GOT3 (cell line): ENCODE measurements around the gene CBLB.
"Not testable (repeated sequence)": the region's sequence is repeated elsewhere in the genome, so short reads cannot be mapped to it uniquely, and the experiment has no call there.

Experiments
- DNase-seq: peaks from one replicate; lab custom pipeline; 2025; ENCODE audit warnings: mixed read lengths; lab: John Stamatoyannopoulos, UW

Gene CBLB

DNA sequence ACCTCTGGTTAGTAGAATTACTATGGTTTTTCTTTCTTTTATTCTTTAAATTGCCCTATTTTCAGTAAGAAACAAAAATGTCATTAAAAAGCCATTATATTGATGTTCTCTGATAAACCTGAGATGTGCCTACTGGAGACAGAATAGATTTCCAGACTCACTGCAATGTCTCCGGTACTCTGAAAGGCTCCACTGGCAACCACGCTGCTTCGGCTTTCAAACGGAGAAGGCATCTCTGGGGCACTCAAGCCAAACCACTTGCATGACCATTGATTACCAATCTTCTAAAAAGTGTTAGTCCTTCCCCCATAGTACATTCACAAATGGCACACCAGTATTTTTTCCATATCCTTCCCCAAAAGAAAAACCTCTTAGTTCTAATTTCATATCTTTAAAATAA lies 82.6 kb downstream of the CBLB start:
- no peak for DNase-seq

DNA sequence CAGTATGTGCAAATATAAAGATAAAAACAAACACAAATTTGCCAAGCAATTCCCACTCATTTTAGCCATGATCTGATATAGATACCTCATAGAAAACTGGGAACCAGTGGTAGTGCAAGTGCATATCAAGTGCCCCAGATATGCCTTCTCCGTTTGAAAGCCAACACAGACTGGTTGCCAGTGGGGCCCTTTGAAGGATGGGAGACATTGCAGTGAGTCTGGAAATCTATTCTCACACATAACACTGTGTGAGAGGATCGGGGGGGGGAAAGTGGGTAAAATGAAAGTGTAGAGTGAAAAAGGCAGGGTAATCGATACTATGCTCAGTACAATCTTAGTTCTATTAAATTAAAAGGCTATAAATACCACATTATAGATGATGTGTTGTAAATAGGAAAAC lies 83.0 kb downstream of the CBLB start:
- no peak for DNase-seq

DNA sequence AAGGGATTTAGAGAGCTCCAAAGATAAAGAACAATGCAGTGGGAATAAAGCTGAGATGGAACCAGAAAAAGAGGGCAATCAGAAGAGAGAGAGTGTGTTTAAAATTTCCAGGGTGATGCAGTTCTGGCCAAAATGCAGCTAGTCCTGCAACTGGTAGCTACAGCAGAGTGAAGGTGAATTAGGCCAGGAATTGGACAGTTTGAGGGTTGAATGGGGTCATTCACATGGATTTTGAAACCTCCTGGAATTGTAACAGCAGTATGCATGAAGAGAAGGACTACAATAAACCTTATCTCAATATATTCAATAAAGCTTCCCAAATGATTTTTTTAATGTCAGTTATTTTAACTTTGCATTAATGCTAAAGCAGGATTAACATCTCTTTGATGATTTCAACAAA lies 85.2 kb downstream of the CBLB start:
- no peak for DNase-seq

DNA sequence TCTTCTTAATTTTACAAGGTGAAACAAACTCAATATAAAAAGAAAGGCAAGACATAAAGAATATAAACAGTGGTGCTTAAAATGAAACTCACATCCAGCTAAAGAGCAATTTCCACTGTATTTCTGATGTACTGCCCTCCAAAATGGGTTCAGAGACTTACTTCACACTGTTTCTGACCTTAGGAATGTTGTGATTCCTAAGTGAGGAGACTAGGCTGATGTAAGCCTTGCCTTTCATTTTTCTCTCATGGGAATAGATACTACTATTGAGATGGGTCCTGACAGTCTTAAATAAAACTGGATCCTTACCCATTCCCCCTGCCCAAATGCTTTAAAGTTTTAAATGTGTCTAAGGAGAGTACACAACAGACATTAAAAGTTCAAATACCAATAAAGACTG lies 86.9 kb downstream of the CBLB start:
- no peak for DNase-seq

DNA sequence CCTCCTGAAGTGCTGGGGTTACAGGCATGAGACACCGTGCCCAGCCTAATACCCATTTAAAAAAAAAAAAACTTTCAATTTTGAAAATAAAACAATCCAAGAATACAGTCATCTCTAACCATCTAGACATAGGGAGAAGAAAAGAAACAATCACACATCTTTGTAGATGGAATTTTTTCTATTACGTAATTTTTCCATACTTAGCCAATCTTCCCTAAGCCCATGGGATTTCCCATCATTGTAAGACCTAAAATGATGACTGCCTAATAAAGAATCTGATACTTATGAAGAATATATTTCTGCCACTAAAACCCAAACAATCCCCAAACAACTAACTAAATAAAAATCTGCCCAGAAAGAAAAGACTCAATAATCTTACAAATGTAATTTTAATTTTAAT lies 88.7 kb downstream of the CBLB start:
- no peak for DNase-seq

DNA sequence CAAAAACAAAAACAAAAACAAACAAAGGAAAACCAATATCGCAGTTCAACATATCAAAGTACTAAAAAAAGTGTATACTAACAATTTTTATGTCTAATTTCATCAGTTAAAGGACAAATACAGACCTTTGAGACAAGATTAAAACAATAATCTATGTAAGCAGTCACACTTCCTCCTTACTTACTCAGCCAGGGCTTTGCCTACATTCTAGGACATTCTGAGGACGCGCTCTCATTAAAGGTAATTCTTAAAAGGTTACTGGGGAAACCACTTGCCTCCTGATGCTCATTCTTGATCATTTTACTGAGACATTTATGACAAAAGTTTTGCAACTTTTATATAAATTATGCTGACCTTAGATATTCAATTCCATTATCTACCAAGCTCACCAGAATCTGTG lies 93.4 kb downstream of the CBLB start:
- DNase-seq = no peak

DNA sequence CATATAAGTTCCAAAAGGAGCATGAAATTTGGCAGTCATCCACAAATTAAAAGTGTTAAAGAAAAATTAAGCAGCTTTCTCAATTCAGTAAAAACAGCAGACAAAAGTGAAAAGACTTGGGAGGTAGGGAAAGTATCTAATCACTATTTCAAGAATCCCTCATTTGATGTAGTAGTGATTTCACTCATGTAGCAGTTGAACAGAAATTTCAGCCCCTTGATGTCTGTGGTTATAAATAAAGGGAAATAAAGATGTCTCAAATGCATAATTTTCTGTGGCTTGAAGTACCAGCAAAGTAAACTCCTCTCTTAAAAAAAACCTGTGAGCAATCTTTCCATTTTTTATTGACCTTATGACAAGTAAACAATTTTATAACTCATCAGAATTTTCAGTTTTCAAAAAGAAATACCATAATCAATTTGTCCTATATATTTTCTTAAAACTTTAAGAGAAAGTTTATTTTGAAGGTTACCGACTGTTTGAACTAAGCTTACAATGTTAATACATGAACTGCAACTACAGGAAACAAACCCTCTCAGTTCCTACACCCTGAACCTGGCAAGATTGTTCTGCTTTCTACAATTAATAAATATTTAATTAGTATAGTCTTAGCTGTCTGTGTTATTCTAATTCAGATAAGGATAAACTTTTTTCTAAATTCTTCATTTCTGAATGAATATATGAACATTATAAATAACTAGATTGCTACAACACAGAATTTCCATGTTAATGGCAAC lies 94.2 kb downstream of the CBLB start:
- no peak for DNase-seq

DNA sequence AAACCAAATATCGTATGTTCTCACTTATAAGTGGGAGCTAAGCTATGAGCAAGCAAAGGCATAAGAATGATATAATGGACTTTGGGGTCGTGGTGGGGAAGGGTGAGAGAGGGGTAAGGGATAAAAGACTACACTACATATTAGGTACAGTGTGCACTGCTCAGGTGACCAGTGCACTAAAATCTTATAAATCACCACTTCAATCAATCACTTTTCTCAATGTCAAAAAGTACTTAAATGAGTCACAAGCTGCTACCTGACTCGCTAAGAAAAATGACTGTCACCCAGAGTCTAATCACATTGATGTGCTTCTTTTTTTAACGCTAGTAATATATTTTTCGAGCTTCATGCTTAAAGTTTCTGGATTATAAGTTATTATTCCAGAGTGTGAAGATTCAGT lies 95.5 kb downstream of the CBLB start:
- no peak for DNase-seq

DNA sequence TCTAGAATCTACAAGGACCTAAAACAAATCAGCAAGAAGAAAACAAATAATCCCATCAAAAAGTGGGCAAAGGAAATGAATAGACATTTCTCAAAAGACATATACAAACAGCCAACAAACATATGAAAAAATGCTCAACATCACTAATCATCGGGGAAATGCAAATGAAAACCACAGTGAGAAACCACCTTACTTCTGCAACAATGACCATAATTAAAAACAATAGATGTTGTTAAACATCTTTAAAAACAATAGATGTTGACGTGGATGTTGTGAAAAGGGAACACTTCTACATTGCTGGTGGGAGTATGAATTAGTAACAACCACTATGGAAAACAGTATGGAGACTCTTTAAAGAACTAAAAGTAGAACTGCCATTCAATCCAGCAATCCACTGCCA lies 96.2 kb downstream of the CBLB start:
- DNase-seq = no peak

DNA sequence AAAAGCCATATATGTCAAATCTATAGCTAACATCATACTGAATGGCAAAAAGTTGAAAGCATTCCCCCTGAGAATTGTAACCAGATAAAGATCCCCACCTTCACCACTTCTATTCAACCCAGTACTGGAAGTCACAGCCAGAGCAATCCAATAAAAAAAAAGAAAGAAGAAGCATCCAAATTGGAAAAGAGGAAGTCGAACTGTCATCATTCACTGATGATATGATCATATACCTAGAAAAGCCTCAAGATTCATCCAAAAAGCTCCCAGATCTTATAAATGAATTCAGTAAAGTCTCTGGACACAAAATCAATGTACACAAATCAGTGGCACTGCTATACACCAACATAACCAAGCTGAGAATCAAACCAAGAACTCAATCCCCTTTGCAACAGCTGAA lies 97.4 kb downstream of the CBLB start:
- no peak for DNase-seq

DNA sequence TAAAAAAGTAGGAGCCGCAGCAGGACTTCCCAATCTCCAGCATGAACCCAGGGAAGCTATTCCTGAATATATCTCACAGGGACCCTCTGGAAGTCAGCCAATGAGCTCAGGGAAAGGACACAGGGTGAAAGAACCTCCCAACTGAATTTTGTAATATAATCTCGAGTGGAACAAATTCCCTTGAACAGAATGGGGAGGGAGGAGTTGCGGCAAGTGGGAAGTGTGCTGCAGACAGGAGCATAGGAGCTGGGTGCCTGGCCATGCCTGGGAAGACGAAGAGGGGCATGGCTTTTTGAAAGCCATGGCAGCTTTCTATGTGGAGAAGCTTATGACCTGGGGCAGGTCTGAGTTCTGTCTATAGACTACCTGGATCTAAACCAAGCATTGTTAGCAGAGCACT lies 98.4 kb downstream of the CBLB start:
- no peak for DNase-seq

DNA sequence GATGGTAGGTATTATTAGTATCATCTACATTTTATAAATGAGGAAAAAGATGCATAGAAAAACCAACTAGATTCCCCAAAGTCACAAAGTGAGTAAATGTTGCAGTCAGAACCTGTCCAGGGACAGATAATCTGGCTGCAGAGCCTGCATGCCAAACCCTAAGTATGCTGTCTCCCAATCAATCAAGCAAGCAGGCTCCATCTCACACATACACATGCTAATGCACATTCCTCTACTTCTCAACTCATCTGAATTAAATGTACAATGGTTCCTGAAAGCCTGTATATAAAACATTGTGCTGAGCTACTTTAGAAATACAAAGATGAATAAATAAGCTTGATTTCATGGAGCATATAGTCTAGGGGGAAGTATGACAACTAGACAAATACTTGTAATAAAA lies 101.0 kb downstream of the CBLB start:
- no peak for DNase-seq

DNA sequence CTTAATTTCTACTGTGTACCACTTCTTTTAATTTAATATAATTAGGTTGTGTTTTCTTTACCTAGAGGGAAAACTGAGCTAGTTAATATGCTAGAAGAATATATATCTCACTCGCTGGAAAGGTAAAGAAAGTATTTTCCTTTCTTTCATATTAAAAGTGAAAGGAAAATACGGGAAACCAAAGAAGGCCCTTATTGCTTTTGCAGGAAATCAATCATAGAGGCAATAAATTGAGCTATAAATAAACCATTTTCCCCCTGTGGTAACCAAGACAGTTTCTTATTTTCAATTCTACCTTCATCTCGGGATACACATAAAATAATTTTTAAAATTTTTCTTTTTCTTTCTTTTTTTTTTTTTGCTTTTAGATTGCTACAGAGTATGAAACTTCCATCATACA lies 101.6 kb downstream of the CBLB start:
- DNase-seq = no peak

DNA sequence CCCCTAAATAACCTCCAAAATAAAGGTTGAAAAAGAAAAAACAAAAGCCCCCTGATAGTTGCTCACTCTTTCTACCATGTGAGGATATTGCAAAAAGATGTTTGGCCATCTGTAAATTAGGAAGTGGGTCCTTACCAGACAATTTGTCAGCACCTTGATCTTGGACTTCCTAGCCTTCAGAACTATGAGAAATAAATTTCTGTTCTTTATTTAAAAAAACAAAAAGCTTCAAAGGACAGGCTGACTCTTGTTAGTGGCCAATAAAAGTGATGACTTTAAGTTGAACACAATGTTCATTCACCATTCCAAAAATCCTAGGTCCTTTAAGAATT lies 103.5 kb downstream of the CBLB start:
- DNase-seq = no peak

DNA sequence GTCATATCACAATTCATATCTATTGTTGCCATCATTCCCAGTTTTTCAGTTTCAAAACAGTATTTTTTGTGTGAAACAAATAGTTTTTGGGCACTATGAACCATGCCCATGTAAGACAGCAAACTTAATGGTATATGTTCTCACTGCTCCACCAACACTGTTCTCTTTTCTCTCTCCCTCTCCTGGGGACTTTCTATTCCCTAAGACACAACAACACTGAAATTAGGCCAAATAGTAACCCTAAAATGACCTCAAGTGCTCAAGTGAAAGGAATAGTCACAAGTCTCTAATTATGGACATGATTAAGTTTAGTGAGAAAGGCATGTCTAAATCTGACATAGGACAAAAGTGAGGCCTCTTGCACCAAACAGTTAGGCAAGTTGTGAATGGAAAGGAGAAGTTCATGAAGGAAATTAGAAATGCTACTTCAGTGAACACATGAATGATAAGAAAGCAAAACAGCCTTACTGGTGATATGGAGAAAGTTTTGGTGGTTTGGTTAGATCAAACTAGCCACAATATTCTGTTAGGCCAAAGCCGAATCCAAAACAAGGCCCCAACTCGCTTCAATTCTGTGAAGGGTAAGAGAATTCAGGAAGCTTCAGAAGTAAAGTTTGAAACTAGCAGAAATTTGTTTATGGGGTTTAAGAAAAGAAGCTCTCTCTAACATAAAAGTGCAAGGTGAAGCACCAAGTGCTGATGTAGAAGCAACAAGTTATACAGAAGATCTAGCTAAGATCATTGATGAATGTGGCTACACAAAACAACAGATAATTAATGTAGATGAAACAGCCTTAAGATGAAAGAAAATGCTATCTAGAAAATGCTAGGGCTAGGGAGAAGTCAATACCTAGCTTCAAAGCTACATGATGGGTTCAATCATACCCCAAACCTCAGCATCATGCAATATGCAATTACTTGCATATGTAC lies 104.2 kb downstream of the CBLB start:
- DNase-seq = no peak

DNA sequence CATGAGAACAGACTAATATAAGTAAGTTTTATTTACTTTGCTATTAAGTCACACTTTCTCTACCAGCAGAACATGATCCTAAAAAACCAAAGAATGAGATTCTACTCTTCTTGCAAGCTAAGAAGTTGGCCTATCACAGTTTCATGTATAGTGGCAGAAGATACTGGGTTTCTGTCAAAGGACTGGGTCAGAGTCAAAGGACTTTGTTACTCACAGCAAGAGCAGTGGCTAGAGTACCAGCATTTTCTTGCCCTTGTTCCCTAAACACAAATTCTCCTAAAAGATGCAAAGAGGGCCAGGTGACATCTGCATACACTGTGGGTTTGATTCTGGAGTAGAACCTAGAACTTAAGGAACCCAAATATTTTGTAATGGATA lies 105.2 kb downstream of the CBLB start:
- no peak for DNase-seq

DNA sequence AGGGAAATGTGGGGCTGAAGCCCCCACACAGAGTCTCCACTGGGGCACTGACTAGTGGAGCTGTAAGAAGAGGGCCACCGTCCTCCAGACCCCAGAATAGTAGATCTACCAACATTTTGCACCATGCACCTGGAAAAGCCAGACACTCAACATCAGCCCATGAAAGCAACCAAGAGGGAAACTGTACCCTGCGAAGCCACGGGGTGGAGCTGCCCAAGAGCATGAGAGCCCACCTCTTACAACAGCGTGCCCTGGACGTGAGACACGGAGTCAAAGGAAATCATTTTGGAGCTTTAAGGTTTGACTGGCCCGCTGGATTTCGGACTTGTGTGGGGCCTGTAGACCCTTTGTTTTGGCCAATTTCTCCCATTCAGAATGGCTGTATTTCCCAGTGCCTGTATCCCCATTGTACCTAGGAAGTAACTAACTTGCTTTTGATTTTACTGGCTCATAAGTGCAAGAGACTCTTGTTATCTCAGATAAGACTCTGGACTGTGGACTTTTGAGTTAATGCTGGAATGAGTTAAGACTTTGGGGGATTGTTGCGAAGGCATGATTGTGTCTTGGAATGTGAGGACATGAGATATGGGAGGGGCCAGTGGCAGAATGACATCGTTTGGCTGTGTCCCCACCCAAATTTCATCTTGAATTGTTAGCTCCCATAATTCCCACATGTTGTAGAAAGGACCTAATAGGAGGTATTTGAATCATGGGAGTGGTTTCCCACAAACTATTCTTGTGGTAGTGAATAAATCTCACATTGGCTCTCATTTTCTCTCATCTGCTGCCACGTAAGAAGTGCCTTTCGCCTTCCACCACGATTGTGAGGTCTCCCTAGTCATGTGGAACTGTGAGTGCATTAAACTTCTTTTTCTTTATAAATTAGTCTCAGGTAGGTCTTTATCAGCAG lies 105.8 kb downstream of the CBLB start:
- no peak for DNase-seq

DNA sequence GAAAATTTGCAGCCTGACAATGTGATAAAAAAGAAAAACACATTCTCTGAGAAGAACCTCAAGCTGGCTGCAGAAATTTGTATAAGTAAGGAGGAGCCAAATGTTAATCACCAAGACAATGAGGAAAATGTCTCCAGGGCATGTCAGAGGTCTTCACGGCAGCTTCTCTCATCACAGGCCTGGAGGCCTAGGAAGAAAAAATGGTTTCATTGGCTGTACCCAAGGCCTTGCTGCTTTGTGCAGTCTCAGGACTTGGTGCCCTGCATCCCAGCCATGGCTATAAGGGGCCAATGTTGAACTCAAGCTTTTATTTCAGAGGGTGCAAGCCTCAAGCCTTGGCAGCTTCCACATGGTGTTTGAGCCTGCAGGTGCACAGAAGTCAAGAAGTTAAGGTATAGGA lies 106.6 kb downstream of the CBLB start:
- not testable (repeated sequence) for DNase-seq

DNA sequence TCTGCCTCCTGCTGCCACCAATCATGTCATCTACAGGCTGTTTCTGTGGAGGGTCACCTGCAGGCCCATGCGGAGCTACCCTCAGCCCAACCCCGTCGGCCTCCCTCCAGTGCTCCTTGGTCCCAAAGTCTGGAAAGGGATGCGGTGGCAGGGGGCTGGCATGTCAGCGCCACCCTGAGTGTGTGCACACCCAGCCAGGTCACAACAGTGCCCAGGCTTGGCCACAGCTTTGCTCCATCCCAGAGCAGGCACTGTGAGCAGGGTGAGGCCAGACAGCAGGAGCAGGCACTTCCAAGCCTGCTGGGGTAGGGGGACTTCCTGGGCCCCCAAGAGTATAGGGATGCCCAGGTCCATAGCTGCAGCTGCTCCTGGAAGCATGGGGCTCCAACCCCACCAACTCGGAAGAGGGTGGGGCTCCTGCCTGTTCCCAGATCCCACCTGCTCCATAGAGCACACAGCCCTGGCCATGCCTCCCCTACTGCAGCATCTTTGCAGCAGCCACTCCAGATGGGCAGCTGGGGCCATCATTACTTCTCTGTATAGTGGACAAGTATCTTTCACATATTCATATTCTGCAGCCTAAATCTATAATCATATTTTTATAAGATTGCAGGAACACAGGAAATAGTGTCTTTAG lies 109.3 kb downstream of the CBLB start:
- no peak for DNase-seq

DNA sequence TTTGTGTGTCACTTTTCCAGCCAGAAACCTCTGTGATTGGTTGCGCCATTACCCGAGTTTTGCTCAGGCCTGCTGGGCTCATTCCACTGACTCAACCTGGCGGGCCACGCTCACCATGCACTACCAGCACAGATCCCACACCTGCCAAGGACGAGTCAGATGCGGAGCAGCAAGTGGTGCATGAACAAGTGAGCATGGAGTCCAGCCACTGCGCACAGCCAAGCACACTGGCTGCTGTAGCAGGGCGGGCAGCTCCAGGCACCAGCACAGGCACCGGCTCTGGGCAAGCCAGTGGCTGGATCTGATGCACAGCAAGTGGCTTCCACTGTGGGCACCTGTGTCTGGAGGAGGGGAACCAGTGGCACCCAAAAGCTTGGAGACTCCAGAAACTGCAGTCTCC lies 110.4 kb downstream of the CBLB start:
- no peak for DNase-seq

DNA sequence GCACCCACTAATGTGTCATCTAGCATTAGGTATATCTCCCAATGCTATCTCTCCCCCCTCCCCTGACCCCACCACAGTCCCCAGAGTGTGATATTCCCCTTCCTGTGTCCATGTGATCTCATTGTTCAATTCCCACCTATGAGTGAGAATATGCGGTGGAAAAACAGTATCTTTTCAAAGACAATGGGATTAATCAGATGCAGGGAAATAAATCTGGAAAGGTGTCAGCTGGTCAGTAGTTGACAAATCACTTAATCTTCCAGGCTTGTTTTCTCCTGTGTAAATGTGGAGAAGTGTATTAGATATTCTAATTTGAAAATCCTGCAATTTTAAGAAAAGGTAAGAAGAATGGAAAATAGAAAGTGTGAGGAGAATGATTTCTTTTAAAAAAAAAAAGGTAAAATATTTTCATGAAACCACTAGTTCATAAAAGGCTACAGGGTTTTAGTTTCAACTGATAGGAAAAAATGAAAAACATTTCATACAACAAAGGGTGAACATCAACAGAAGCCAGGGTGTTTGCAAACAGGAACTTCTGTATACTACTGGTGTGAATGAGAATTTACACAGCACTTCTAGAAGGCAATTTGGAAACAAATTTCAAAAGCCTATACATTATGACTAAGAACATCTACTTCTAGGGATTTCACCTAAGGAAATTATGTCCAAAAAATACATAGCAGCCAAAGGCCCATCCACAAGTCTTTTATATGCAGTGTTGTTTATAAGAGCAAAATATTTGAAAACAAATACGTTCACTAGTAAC lies 113.5 kb downstream of the CBLB start:
- DNase-seq = no peak
